Neural progenitor cell (in vitro differentiated cells): ENCODE measurements around the gene EXD3.

Experiments used
- EZH2 ChIP-seq: fragments of 200-600 bp; sonication (generic); IDR thresholded peaks from 2 replicates; pipeline ENCODE4 v1.6.1; 2017; ENCODE audit warnings: antibody characterized with exemption, mild to moderate bottlenecking, moderate library complexity
- EZH2phosphoT487 ChIP-seq: fragments of 200-600 bp; sonication (generic); IDR thresholded peaks from 2 replicates; pipeline ENCODE4 v1.6.1; 2017; ENCODE audit warnings: antibody characterized with exemption
- TF ChIP-seq, protein P1 (sequence below): fragments of 200-600 bp; sonication (generic); IDR thresholded peaks from 2 replicates; pipeline ENCODE4 v1.5.1; 2017; ENCODE audit warnings: antibody characterized with exemption, mild to moderate bottlenecking

DNA sequence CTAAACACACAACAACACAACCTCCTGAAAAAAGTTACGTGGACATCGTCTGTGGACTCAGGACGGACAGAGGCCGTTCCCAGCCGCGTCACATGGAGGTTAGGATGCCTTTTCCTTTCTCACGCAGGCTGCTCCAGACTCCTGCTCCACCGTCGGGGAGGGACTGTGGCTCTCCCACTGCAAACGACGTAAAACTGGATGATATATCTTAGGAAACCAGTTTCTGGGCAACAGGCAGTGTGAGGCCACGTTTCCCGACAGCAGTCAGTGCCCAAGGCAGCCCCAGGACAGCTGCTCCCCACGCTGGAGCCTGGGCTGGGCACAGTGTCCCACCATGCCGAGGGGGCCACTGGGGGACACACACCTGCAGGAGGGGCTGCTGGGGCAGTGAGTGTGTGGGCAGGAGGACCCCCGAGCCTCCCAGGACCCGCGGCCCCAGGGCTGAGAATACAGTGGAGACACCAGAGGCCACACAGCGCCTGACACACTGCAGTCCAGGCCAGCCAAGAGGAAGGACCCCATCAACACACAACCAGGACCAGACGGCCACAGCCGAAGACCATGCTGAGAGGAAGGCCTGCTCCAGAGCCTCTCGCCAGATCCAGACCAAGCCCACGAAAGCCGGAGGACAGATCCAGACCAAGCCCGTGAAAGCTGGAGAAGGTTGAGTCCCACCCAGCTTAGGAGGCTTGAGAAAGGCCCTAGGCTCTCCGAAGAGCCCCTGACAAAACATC, 26.2 kb downstream of the EXD3 start:
- TF ChIP-seq, protein P1, sequence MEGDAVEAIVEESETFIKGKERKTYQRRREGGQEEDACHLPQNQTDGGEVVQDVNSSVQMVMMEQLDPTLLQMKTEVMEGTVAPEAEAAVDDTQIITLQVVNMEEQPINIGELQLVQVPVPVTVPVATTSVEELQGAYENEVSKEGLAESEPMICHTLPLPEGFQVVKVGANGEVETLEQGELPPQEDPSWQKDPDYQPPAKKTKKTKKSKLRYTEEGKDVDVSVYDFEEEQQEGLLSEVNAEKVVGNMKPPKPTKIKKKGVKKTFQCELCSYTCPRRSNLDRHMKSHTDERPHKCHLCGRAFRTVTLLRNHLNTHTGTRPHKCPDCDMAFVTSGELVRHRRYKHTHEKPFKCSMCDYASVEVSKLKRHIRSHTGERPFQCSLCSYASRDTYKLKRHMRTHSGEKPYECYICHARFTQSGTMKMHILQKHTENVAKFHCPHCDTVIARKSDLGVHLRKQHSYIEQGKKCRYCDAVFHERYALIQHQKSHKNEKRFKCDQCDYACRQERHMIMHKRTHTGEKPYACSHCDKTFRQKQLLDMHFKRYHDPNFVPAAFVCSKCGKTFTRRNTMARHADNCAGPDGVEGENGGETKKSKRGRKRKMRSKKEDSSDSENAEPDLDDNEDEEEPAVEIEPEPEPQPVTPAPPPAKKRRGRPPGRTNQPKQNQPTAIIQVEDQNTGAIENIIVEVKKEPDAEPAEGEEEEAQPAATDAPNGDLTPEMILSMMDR = no peak
- no peak for TF ChIP-seq EZH2phosphoT487
- TF ChIP-seq EZH2 = no peak
